ENCODE measurements around the gene ARTN.

ARTN gene, protein sequence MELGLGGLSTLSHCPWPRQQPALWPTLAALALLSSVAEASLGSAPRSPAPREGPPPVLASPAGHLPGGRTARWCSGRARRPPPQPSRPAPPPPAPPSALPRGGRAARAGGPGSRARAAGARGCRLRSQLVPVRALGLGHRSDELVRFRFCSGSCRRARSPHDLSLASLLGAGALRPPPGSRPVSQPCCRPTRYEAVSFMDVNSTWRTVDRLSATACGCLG
- long read RNA-seq, donor 1, result 0 reads
- long read RNA-seq, donor 2, result 0 reads
- long read RNA-seq, donor 3, result 0 reads
- long read RNA-seq, donor 4, result 0 reads
- long read RNA-seq, donor 5, partial matches to known transcripts, result 0 of 1 reads
- long read RNA-seq, donor 5, other reads (novel, unspliced or antisense), result 0 of 1 reads
- long read RNA-seq, donor 6, partial matches to known transcripts, result 0 of 1 reads
- long read RNA-seq, donor 6, other reads (novel, unspliced or antisense), result 0 of 1 reads
- long read RNA-seq, donor 7, partial matches to known transcripts, result 0 of 1 reads
- long read RNA-seq, donor 7, other reads (novel, unspliced or antisense), result 0 of 1 reads
- long read RNA-seq, donor 8, result 0 reads

DNA sequence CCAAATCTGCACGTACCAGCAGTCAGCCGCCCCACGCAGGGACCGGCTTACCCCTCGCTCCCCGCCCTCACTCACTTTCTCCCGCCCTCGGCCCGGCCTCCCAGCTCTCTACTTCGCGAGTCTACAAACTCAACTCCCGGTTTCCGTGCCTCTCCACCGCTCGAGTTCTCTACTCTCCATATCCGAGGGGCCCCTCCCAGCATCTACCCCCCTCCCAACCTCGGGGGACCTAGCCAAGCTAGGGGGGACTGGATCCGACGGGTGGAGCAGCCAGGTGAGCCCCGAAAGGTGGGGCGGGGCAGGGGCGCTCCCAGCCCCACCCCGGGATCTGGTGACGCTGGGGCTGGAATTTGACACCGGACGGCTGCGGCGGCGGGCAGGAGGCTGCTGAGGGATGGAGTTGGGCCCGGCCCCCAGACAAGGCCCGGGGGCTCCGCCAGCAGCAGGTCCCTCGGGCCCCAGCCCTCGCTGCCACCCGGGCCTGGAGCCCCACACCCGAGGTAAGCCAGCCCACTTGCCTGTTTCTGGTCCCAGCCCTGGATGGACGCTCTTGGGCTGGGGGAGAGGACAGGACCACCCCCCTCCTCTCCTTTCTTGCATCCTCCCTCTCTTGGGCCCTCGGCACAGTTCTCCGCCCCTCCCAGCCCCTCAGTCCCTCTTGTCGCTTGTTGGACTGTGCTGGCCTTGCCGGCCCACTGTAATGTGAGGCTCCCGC lies at the start of gene ARTN:
Gene ARTN (plus strand): TSS at position 416 of the 715 bp plus-strand sequence. CDS start 1,856 bp downstream, outside the sequence.
- peak; percentile 79 for DNase-seq

DNA sequence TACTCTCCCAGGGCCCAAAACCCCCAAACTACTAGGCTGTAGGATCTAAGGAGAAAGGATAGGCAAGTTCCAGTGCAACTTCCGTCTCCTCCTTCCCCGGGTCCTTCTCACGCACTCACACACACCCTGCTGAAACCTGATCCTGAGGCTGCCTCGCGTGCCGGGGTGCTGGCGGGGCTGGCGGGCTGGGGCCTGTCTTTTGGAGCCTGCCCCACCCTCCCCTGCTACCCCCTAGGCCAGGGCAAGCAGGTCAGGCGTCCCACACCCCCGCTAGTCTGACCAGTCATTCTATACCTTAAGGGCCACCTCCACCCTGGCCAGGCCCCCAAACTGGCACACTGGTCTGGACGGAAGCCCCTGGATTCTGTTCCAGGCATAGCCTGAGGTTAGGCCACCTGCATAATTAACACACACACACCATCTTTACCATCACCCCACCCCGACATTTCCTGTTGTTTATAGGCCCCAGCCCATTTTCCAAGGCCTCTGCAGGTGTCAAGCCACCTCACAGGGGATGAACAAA lies 48.3 kb upstream of the ARTN start:
- peak; percentile 19 for DNase-seq

DNA sequence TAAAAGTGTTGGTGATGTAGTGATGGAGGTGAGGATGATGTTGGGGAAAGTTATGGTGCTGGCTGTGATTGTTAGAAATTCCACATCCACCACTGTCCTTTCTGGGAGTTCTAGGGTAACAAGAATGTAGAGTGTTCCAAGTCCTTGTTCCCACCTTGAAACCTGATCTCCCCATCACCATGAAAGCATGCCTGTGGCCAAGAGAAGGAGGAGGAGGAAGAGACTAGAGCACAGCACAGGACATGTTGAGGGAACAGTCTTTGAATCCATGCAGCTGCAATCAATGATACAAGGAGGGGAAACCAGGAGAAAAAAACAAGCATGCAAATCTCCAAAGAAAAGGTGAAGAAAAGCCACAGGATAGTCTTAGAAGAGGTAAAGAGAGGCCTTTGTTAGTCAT lies 45.9 kb upstream of the ARTN start:
- no peak for DNase-seq

DNA sequence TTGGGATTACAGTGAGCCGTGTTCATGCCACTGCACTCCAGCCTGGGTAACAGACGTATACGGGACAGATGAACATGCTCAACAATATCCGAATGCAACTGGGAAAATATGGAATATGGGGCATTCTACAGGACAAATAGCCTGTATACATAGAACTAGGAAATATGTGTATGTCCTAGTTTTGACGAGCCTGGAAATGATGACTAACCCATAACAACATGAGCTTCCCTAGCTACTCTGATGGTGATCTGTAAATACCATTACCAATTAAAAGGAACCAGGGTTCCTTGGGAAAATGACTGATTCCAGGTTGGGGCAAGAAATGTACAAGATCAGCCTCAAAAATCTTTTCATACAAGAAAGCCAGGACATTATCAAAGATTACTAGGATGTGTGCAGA lies 42.8 kb upstream of the ARTN start:
- no peak for DNase-seq

DNA sequence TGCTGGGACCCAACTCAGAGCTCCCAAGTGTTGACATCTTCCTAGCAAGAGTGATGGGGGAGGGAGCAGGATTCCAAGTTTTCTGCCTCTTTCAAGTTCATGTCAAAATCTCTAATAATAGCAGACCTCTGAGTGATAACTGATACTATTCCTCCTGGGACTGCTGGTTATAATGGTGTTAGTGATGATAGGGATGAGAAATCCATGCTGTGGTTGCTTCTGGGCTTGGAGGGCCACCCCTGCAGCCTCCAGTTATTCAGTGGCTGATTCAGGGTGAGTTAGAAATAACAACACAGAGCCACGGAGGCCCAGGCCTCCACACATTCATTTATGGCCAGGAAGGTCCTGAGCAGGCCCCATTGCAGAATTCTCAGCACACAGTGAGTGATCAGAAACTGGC lies 40.6 kb upstream of the ARTN start:
- no peak for DNase-seq

DNA sequence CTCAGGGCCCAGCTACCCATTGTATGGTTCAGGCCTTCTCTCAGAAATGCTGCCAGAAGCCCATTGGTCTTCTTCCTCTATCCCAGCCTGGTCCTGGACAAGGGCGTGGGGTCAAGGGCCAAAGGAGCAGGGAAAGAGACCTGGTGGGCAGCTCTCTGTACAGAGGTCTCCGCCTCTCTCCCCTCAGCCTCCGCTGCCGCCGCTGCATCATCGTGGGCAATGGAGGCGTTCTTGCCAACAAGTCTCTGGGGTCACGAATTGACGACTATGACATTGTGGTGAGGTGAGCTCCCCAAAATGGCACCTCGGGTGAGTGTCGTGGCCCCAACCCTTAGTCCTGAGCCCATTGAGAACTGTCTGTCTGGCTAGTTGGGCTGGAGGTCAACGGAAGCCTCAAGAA lies 34.6 kb upstream of the ARTN start:
- DNase-seq, result no peak

DNA sequence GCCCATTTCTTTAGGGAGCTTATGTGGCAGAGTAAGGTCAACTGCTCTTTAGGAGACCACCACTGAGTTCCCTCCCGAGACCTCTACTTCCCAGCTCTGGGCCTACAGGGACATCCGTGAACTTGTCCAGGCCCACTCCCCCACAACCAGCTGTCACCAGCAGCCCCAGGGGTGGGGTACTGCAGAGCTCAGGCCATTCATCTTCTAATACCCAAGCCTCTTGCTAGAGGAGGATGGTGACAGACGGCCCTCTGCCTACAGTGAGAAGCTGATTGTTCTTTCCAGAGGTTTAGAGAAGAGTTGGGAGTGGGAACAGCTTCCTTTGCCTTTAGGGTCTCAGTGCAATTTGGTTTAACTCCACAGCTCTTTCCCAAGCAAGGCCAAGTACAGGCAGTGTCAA lies 33.2 kb upstream of the ARTN start:
- no peak for DNase-seq

DNA sequence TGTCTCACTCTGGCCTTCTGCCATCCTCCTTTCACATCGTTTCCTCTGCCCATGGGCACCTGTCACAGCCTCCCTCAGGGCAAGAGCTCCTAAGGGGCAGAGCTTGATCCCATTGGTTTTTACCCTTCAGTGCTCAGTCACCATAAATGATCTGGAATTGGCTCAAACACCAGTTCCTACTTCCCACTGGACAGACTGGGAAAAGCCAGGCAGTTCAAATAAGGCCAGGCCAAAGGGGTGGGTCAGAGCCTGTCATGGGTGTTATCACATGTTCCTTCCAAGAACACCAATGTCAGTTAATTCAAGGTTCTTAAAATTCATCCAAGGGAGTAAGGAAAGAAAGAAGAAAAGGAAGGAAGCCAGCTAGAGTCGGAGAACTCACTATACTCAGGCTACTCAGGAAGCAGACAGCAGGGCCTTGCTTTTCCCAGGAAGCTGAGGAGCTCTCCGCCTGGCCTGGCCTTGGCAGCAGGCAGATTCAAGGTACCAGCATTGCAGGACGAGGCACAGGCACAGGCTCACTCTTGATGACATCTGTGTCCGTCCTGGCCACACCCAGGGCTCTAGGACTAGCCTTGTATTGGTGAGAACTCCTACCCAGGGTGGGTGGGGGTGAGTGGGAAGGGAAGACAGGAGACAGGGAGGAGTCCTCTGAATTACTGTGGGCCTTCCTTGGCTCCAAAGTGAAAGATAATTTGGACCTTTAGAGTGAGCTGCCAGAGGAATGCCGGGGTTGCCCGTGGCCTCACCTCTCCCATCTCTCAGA lies 32.2 kb upstream of the ARTN start:
- no peak for DNase-seq

DNA sequence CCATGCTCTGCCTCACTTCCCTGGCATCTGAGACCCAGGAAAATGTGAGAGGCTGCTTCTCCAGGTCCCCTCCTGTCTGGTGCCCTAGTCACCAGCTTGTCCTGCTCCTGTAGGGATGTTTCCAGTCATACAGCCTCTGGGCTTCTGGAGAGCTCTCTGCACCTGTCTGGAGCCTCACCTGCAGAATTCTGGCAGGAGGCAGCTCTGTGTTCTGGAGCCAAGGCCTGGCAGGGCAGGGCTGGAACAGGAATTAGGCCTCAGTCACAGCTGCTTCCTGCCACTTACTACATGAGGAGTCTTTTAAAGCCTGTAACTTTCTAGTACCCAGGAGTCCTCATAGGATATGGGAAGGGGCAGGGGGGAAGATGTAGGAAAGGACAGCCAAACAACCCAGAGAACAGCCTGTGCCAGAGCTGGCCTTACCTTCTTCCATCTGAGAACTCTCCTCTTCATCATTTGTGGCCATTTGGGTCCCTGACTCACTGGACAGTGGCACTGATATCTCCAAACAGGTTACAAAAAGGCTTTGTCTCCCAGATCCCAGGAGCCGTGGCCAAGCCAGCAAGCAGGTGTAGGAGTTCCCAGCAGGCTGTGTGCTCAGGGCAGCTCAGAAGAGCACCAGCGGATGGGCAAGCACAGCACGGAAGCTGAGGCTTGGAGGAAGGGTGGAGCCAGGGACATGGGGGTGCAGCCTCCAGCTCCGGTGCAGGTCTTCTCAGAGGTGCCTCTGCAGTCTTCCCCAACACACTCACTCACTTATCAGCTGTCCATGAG lies 31.4 kb upstream of the ARTN start:
- no peak for DNase-seq

DNA sequence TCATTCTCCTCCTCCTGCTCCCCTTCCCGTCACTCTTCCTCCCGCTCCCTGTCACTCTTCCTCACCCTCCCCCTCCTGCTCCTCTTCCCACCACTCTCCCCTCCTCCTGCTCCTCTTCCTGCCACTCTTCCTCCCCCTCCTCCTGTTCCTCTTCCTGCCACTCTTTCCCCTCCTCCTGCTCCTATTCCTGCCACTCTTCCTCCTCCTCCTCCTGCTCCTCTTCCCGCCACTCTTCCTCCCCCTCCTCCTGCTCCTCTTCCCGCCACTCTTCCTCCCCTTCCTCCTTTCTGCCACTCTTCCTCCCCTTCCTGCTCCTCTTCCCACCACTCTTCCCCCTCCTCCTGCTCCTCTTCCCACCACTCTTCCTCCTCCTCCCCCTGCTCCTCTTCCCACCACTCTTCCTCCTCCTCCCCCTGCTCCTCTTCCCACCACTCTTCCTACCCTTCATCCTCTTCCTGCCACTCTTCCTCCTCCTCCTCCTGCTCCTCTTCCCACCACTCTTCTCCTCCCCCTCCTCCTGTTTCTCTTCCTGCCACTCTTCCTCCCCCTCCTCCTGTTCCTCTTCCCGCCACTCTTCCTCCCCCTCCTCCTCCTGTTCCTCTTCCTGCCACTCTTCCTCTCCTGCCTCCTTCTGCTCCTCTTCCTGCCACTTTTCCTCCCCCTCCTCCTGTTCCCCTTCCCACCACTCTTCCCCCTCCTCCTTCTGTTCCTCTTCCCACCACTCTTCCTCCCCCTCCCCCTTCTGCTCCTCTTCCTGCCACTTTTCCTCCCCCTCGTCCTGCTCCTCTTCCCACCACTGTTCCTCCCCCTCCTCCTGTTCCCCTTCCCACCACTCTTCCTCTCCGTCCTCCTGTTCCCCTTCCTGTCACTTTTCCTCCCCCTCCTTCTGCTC lies 28.7 kb upstream of the ARTN start:
- DNase-seq, result no peak

DNA sequence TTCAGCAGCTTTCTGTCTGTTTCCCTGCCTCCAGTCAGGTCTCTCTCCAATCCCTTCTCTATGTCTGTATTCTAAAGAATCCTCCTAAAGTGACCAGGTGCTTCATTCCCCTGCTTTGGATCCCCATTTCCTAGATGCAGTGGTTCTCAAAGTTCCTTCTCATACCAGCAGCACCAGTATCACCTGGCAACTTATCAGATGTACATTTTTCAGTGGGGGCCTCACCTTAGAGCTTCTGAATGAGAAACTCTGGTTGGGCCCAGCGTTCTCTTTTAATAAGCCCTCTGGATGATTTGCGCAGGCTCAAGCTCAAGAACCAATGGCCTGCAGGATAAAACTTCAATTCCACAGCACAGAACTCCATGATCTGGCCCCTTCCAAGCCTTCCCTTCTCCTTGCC lies 25.4 kb upstream of the ARTN start:
- DNase-seq, result no peak

DNA sequence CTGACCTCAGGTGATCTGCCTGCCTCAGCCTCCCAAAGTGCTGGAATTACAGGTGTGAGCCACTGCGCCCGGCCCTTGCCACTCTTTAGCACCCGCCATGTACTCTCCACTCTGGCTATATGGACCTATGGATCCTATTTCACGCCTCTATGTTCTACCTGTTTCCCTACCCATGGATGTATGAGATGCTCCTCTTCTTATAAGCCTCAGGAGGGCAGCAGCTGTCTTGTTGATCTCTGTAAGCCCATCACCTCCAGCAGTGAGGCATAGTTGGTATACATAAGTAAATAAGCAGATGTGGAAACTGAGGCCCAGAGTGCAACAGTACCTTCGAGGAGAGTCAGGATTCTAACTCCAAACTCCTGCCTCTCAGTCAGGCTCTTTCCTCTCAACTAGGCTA lies 24.7 kb upstream of the ARTN start:
- no peak for DNase-seq

DNA sequence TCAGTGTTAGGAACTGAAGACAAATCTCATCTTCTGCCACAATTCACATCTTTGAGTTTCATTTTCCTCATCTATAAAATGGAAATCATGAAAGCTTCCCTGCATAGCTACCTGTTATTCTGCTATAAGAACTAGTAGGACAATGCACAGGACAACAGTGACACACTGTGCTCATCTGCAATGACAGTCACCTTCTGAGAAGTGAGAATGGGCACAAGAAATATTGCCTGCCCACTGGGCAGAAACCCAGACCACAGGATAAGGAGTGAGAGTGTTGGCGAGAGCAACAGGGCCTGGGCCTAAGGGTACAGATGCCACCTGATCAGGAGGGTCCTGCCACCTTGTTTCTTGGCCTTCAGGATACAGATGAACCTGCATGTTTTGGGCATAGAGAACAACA lies 23.3 kb upstream of the ARTN start:
- DNase-seq, result no peak

DNA sequence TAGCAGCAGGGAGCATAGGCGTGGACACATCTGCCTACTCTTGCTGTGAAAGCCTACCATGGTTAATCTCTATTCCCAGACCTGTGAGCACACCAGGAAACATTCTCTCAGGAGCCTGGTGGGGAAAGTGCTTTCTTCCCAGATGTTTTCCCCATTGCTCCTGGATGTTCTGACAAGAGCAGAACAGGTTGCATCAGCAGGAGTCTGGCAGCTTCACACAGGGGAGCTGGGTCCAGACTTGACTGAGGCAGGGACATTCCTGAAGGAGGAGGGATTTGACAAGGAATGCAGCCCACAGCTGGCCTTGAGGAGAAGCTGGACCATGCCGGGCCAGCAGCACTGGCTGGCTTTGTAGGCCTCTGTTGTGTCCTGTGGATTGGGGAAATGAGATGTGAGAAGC lies 21.0 kb upstream of the ARTN start:
- no peak for DNase-seq

DNA sequence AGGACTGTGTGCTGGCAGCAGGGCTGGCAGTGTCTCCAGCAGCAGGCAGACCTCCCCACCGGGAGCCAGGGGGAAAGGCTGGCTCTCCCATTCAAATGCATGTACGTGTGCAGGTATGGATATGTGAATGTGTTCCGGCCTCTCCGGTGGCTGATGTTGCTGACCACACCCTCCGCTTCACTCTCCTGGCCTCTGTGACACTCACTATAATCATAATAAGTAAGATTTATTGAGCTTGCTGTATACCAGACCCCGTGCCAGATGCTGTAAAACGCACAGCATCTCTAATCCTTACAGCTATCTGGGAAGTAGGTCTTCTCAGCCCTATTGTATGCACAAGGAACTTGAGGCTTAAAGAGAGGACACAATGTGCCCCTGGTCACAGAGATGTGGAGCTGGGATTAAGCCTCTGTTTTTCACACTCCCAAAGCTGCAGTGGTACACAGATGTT lies 20.5 kb upstream of the ARTN start:
- DNase-seq, result no peak

DNA sequence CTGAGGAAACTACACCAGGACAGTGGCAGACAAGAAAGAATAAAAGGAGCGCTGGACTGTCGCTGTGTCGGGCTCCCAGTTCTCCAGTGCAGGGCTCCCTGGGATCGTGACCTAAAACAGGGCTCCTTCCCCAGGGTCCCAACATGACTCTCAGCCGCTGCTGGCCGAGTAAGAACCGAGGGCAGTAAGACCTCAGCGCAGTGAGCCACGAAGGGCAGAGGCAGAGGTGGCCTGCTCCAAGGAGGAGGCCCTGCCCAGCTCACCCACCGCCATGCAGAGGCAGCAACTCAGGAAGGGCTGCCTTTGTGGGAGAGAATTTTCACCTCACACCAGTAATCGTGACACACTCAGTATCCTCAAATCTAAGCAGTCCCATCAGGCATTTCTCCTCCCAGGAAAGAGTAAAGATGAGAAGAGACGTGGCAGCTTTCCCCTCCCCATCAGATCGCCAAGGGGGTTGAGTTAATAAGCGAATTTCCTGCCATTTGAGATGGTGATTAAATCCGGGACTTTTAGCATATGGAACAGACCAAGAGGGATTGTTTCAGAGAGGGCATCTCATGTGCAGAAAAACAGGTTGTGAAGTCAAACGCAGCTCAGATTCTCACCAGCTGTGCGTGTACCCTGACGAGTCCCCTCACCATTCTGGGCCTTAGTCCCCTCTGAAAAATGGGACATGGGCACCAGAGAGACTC lies 19.8 kb upstream of the ARTN start:
- DNase-seq, result no peak

DNA sequence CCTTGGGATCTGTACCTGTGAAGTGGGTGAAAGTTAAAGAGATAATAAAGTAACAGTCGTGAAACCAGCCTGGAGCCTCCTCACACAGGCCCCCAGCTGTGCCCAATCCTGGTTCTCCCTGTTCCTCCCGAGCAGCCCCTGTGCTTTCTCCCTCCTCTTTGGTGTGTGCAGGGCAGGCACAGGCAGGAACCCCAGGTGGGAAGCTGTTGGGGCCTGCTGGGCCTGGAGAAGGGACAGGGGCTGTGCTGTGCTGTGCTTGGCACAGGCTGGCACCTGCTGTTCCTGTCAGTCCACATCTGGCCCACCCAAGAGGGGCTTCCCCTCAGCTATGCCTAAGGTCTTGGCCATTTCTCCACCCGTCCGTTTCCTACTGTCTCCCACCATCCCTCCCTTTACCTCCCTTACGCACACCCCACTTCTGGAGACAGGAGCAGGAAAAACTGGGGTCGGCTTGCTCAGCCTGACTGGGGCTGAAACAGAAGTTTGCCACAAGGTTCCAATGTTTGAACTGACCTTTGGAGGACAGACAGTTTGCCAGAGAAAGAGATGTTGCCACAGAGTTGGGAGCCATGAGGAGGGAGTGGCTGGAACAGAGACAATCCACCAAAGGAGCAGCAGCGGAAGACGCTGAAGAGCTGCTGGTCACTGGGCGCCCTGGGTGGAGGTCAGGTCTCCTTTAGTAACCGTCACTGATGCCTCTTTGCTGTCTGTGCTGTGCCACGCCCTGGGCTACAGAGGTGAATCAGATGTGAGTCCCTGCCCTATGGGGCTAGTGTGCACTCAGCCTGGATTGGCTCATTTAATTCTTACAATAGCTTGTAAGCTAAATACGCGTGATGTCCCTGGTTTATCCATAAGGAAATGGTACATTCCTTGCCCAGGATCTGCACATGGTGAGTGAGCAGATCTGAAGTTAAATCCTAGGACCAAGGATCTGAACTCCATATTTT lies 18.8 kb upstream of the ARTN start:
- DNase-seq, result no peak

DNA sequence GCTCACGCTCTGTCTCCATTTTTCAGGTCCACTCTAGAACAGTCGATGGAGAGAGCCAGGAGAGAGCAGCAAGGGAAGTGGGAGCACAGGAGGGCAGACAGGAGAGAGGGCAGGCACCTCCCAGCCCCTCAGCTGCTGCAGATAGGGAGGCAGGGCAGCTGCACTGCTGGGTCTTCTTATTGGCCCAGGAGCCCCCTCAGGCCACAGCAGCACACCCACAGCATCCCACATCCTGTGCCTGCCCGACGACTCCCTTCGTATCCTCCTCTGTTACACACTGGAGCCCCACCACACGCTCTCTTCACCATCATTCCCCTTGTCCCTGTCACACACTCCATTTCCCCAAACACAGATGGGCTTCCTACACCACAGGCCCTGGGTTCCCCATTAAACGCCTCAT lies 13.7 kb upstream of the ARTN start:
- DNase-seq, result no peak

DNA sequence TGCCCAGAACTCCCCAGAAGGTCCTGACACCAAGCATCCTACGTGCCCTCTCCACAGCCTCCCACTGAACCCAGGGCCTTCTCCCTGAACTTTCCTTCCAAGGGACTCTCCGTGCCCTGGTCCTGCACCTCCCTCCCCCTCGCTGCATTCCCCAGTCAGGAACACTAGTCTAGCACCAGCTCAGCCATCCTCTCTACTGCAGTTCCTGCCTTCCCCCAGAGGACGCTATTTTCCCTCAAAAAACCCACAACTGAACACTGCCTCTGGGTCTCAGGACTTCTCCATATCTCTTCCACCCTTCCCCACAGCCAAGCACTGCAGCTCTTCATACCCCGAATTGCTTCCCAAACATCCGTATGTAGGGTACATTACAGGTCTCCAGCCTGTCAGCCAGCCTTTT lies 12.6 kb upstream of the ARTN start:
- no peak for DNase-seq
